COLO829 (cell line): ENCODE results near the gene TLE1.
"Not testable (repeated sequence)": the region's sequence is repeated elsewhere in the genome, so short reads cannot be mapped to it uniquely, and the experiment has no call there.

Experiments
- DNase-seq: peaks from one replicate; pipeline ENCODE4 v3.0.0; 2012; ENCODE audit warnings: low spot score

The TLE1 gene

DNA sequence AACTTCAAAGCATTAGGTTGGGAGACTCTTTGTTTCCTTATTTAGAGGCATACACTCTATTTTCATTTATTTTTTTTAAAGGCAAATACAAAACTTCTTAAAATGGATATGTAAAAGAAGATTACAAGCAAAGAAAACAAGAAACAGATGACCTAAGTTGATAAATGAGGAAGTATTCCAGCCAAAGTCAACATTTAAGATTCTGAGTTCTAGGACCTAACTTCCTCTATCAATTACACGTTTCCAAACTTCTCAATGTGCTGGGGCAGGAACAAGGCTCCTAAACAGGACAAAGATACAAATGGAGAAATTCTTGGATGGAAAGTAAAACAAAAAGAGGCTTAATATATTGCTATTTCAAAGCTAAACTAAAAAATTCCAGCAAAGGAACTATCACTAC is 89.5 kb downstream of the TLE1 start:
- DNase-seq = no peak

- DNase-seq = no peak
These were observed 90.5 kb downstream of the TLE1 start for GRCh38 chr9:81598811-81599210.

GRCh38 chr9:81598123-81598497 is 91.2 kb downstream of the TLE1 start:
- DNase-seq = no peak

GRCh38 chr9:81597419-81598122 is 91.8 kb downstream of the TLE1 start:
- no peak for DNase-seq

GRCh38 chr9:81596679-81597418 is 92.5 kb downstream of the TLE1 start:
- DNase-seq = no peak

DNA sequence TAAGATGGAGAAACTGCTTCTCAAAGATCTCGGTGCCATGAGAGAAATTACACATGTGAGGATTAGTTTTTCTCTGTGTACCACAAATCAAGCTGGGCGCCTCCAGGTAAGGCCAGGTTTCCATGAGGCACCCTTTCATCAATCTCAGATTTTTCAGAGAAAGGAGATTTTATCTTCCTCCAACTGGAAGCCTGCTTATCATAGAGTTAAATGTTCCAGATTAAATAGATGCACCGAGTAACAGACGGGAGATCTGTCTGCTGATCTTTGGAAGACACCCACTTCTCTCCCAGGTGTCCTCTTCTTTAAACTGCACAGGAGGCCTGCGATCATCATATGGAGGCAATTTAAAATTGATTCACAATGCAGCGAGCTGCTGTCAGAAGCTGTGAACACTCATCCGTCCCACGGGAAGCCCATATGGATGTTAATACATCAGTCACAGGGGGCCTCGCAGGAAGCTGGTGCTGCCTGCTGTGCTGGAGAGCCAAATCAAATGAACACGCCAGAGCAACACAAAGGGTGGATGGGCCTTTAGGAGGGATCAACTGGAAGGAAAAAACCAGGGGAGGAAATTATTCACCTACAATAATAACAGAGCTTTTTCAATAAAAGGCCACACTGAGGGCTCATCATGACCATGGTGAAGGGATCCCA is 93.3 kb downstream of the TLE1 start:
- no peak for DNase-seq

DNA sequence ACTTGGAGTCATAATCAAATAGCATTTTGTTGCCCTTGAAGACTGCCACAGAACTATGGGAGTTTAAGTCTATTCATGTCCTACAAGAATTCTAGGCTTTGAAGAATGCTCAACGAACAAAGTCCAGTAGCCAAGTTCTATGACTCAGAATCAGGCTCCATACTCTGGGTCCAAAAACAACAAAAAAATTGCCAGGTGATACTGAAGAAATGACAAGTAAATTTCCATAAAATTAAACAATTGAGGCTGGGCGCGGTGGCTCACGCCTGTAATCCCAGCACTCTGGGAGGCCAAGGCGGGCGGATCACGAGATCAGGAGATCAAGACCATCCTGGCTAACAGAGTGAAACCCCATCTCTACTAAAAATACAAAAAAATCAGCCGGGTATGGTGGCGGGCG is 94.1 kb downstream of the TLE1 start:
- DNase-seq = not testable (repeated sequence)

DNA sequence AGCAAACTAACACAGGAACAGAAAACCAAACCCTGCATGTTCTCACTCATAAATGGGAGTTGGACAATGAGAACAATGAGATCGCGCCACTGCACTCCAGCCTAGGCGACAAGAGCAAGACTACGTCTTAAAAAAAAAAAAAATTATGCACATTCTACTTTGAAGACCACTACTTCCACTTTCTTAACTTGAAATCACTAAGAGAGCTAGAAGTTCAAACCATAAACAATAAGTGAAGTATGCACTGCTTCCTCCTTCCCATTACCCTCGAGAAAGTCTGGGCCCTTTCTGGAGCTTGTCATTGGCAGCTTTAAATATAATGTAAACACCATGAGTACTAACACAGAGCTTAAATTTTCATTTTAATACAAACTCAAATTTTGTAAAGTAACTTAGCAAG is 94.9 kb downstream of the TLE1 start:
- DNase-seq = no peak

- no peak for DNase-seq
These were observed 96.5 kb downstream of the TLE1 start for GRCh38 chr9:81592887-81593266.

GRCh38 chr9:81591791-81592190 is 97.6 kb downstream of the TLE1 start:
- DNase-seq = no peak

- no peak for DNase-seq
These were observed 98.7 kb downstream of the TLE1 start for GRCh38 chr9:81590688-81591087.

GRCh38 chr9:81589819-81590218 is 99.5 kb downstream of the TLE1 start:
- DNase-seq = no peak

DNA sequence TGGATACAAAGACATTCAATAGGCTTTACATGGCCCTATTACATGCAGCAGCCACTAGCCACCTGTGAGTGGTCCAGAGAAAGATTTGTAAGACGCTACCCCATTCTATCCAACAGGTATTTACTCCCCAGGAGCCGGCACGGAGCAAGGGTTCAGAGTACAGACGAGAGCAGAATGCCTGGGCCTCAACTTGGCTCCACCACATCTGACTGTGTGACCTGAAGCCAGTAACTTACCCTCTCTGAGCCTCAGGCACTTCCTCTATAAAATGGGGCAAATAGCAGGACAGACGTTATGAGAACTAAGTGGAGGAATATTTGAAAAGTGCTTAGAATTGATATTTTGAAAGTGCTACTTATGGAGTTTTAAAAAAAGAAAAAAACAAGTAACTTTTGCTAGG is 100.0 kb downstream of the TLE1 start:
- DNase-seq = no peak

- DNase-seq = no peak
These were observed 101.0 kb downstream of the TLE1 start for GRCh38 chr9:81588148-81588871.

DNA sequence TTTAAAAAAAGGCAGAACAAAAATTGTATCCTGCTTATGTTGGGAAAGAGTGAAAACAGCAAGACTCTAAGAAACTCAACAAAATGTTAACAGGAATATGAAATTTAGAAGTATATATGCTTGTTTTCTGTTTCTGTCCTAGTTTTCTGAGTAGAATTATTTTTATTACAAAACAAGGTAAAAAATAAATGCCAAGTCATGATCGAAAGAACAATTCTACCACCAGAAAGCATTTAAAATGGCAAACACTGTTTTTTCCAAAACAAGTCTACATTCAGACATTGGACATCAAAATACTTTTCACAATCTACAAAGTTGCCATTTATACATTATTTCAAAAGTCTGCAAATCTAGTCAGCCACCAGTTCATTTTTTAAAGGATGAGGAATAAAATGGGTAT is 102.6 kb downstream of the TLE1 start:
- no peak for DNase-seq

DNA sequence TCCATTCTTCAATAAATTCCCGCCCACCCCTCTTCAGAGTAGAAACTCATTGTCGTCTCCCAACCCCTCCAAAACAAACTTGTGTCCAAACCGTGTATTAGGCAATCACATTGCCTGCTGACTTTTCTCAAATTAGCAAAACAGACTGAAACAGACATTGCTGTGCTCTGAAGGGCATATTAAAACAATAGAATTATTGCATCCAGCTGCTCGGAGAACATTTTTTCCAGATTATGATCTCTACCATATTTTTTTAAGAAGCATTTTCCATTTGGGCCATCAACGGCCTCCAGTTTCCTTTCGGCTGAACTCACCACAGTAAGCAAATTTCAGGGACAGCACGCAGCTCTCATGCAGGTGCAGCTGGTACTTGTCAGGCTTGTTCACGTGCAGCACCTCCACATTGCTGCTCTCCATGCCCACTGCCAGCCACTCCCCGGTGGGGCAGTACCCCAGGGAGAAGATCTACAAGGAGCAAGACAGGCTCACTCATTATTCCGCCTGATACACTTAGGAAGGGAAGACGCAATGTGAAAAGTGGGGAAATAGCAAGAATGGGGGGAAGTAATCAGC is 104.1 kb downstream of the TLE1 start:
- DNase-seq = no peak

DNA sequence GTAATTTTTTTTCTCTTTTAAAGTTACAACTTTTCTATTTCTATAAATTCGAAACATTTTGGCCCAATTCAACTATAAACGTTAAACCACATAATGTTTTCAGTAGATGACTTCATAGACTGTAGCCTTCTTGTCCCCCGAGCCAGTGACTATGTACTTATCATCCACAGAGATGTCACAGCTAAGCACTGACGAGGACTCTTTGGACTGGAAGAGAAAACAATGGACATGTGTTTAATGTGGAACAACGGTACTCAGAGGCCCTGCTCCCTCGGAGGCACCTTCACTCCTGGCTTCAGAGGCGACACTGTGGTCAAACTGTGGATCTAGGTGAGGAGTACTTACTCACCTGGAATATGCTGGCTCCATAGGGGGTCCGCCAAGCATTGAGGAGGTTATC is 105.2 kb downstream of the TLE1 start:
- no peak for DNase-seq

- no peak for DNase-seq
These were observed 107.4 kb downstream of the TLE1 start for GRCh38 chr9:81581986-81582385.

DNA sequence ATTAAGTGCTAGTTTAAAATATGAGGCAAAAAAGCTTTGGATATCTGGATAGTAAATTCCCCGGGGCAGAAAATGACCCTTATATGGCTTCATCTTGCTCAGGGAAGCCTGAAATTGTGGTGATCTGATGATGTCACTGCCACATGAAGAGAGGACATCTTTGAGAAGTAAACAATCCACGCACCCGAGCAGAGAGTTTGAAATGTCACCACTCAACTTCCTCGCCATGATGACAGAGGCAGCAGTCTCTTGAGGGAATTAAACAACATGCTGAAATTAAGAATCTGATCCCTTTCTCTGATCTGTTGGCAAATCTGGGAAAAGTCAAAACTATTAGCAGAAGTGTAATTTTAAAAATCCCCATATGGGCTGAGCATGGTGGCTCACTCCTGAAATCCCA is 110.0 kb downstream of the TLE1 start:
- DNase-seq = no peak

DNA sequence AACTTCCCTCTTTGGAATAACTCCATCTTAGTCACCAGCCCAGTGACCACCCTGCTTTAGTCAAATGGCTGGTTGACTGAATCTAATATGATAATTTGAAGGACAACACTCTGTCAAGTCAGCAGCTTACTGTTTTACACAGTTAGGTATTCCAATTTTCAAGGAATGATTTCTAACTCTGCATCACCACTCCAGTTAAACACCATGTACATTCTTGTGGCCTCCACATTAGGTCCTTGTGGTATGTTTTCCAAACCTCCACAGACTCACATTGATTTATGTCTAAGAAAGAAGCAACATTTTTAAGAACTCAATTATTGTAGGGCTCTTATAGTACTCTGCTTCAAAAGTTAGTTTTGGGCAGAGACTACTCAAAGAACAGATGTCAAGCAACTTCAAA is 110.7 kb downstream of the TLE1 start:
- no peak for DNase-seq

DNA sequence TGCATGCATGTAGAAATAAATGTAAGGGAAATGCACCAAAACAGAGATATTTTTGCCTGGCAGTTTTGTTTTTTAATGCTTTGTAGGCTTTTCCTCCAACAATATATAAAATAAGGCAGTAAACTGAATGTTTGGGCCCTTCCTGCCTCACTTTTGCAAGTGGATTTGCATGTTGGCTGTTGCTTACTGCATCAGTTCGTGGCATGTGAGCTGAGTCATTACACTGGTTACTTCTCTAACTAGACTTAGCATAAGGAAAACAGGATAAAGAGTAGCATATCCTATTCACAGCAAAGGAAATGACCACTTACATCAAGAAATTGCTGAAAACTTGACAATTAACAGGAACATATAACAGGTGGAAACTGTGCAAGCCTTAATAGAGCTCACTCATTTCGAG is 113.4 kb downstream of the TLE1 start:
- DNase-seq = no peak

DNA sequence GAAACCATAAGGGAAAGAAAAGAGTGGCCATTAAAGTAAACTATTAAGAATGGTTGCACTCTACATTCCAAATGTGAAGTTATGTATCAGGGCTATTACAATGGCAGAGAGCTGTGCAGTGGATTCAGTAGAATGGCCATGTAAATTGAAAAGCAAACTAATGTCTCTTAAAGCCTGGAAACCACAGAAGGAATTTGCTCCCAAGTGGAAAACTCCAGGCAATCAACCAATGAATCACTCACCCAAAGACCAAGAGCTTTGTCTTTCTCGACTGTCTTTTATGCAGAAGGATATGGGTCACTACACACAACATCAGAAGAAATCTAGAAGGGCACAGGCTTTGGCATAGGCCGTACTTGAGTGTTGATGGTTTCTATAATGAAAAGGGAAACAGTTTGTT is 114.9 kb downstream of the TLE1 start:
- DNase-seq = no peak
